HEK293T (cell line): ENCODE measurements around the gene SMG1.

Source experiments
- CTCF ChIA-PET: fragments of 350-600 bp; formaldehyde crosslinking; extraction: SDS; loops from one replicate; lab custom pipeline; 2021; ENCODE audit warnings: antibody characterized with exemption, inconsistent platforms; lab: Yijun Ruan, JAX
- POLR2A ChIA-PET: fragments of 350-600 bp; formaldehyde crosslinking; extraction: SDS; loops from one replicate; lab custom pipeline; 2020; ENCODE audit warnings: antibody characterized with exemption, inconsistent platforms; lab: Yijun Ruan, JAX
- DNase-seq: peaks from one replicate; pipeline ENCODE4 v3.0.0; 2012; ENCODE audit warnings: mixed read lengths; ENCODE audit errors: extremely low spot score
- ARNT ChIP-seq: fragments of 450-650 bp; IDR thresholded peaks from 2 replicates; pipeline ENCODE4 v1.6.1; 2017; ENCODE audit warnings: mild to moderate bottlenecking
- BHLHE40 ChIP-seq: fragments of 450-650 bp; IDR thresholded peaks from 2 replicates; pipeline ENCODE4 v1.6.1; 2016; ENCODE audit warnings: mild to moderate bottlenecking, moderate library complexity, borderline replicate concordance
- CTBP1 ChIP-seq: fragments of 450-650 bp; IDR thresholded peaks from 2 replicates; pipeline ENCODE4 v1.6.1; 2016; ENCODE audit warnings: borderline replicate concordance
- ELF4 ChIP-seq: fragments of 450-650 bp; IDR thresholded peaks from 2 replicates; pipeline ENCODE4 v1.6.1; 2017; ENCODE audit warnings: antibody characterized with exemption
- FOXA1 ChIP-seq: fragments of 450-650 bp; IDR thresholded peaks from 2 replicates; pipeline ENCODE4 v1.6.1; 2016; ENCODE audit warnings: mild to moderate bottlenecking
- FOXK2 ChIP-seq: fragments of 450-650 bp; IDR thresholded peaks from 2 replicates; pipeline ENCODE4 v1.6.1; 2016; ENCODE audit warnings: mild to moderate bottlenecking
- FOXM1 ChIP-seq: fragments of 450-650 bp; IDR thresholded peaks from 2 replicates; pipeline ENCODE4 v1.6.1; 2017; ENCODE audit warnings: mild to moderate bottlenecking, borderline replicate concordance
- HDGF ChIP-seq: fragments of 450-650 bp; IDR thresholded peaks from 2 replicates; pipeline ENCODE4 v1.6.1; 2017; ENCODE audit warnings: antibody characterized with exemption, borderline replicate concordance
- L3MBTL2 ChIP-seq: fragments of 450-650 bp; conservative IDR thresholded peaks from 2 replicates; pipeline ENCODE4 v1.6.1; 2016; ENCODE audit warnings: mild to moderate bottlenecking
- LEF1 ChIP-seq: fragments of 450-650 bp; IDR thresholded peaks from 2 replicates; pipeline ENCODE4 v1.6.1; 2017; ENCODE audit warnings: mild to moderate bottlenecking, borderline replicate concordance
- NFRKB ChIP-seq: fragments of 450-650 bp; IDR thresholded peaks from 2 replicates; pipeline ENCODE4 v1.6.1; 2016; ENCODE audit warnings: mild to moderate bottlenecking, moderate library complexity
- PKNOX1 ChIP-seq: fragments of 450-650 bp; IDR thresholded peaks from 2 replicates; pipeline ENCODE4 v1.6.1; 2016
- SP1 ChIP-seq: fragments of 450-650 bp; IDR thresholded peaks from 2 replicates; pipeline ENCODE4 v1.6.1; 2017
- SUZ12 ChIP-seq: fragments of 450-650 bp; IDR thresholded peaks from 2 replicates; pipeline ENCODE4 v1.6.1; 2016; ENCODE audit warnings: mild to moderate bottlenecking
- TARDBP ChIP-seq: fragments of 450-650 bp; IDR thresholded peaks from 2 replicates; pipeline ENCODE4 v1.6.1; 2016
- ZNF384 ChIP-seq: fragments of 450-650 bp; IDR thresholded peaks from 2 replicates; pipeline ENCODE4 v1.6.1; 2016

The SMG1 gene

GRCh38 chr16:18853694-18854093 is 72.5 kb downstream of the SMG1 start:
- TF ChIP-seq NFRKB (no peak), LEF1 (no peak), SUZ12 (no peak), FOXM1 (no peak), ELF4 (no peak), BHLHE40 (no peak), HDGF (no peak), CTBP1 (no peak), L3MBTL2 (no peak), ARNT (no peak), FOXA1 (no peak), ZNF384 (no peak), PKNOX1 (no peak), TARDBP (no peak), SP1 (no peak), FOXK2 (no peak)
- CTCF ChIA-PET: no interaction called here
- POLR2A ChIA-PET: no interaction called here

GRCh38 chr16:18852647-18853046 is 73.6 kb downstream of the SMG1 start:
- CTCF ChIA-PET: no interaction called here
- DNase-seq: no peak
- no peak for TF ChIP-seq BHLHE40
- no peak for TF ChIP-seq LEF1
- TF ChIP-seq L3MBTL2: no peak
- TF ChIP-seq HDGF: no peak
- no peak for TF ChIP-seq TARDBP
- no peak for TF ChIP-seq ARNT
- no peak for TF ChIP-seq CTBP1
- POLR2A ChIA-PET: no interaction called here

More at GRCh38 chr16:18853694-18854093, 72.5 kb downstream of the SMG1 start:
- DNase-seq: no peak

GRCh38 chr16:18846416-18846815 is 79.8 kb downstream of the SMG1 start:
- POLR2A ChIA-PET: interaction anchor here (1.0 kb wide), 2 partner anchors 45 kb away, joined by 3 to 5 read pairs; partner anchors contain the start of gene ARL6IP1
- no peak for DNase-seq

GRCh38 chr16:18842565-18842964 is 83.6 kb downstream of the SMG1 start:
- ChIA-PET CTCF (no interaction called here), POLR2A (no interaction called here)
- no peak for DNase-seq
- TF ChIP-seq SUZ12 (no peak), FOXM1 (no peak), BHLHE40 (no peak), ARNT (no peak), HDGF (no peak)

More at GRCh38 chr16:18846416-18846815, 79.8 kb downstream of the SMG1 start:
- TF ChIP-seq L3MBTL2: no peak
- no peak for TF ChIP-seq ARNT
- TF ChIP-seq ZNF384: no peak
- TF ChIP-seq BHLHE40: no peak
- no peak for TF ChIP-seq SP1
- no peak for TF ChIP-seq PKNOX1
- TF ChIP-seq NFRKB: no peak
- no peak for TF ChIP-seq FOXK2
- no peak for TF ChIP-seq TARDBP
- no peak for TF ChIP-seq CTBP1
- TF ChIP-seq FOXA1: no peak
- no peak for TF ChIP-seq SUZ12
- no peak for TF ChIP-seq FOXM1
- TF ChIP-seq LEF1: no peak
- TF ChIP-seq ELF4: no peak
- TF ChIP-seq HDGF: no peak
- CTCF ChIA-PET: no interaction called here

- no peak for DNase-seq
- TF ChIP-seq ELF4 (no peak), HDGF (no peak), NFRKB (no peak), TARDBP (no peak), L3MBTL2 (no peak), SUZ12 (no peak), ARNT (no peak), FOXK2 (no peak), BHLHE40 (no peak), SP1 (no peak), PKNOX1 (no peak), FOXA1 (no peak)
- POLR2A ChIA-PET: no interaction called here
- CTCF ChIA-PET: no interaction called here
Measured at GRCh38 chr16:18841833-18842525, 84.2 kb downstream of the SMG1 start.

GRCh38 chr16:18839555-18839954 is 86.7 kb downstream of the SMG1 start:
- ChIA-PET POLR2A (no interaction called here), CTCF (interaction anchor here (1.4 kb wide), 1 partner anchor 38 kb away, joined by 5 read pairs; the partner anchor contains the start of gene ARL6IP1)
- TF ChIP-seq SP1 (no peak), LEF1 (no peak), ELF4 (no peak), HDGF (no peak), PKNOX1 (no peak), ARNT (no peak), FOXM1 (no peak), NFRKB (no peak), TARDBP (no peak), ZNF384 (no peak), FOXK2 (no peak), BHLHE40 (no peak), FOXA1 (no peak), SUZ12 (no peak), CTBP1 (no peak)
- DNase-seq: no peak
